OCI-LY3 (cell line): ENCODE results near the gene ACACB.

Source experiments
- EZH2phosphoT487 ChIP-seq: fragments of 200-600 bp; shearing (Covaris generic); IDR thresholded peaks from 2 replicates; pipeline ENCODE4 v1.6.1; 2018; ENCODE audit warnings: antibody characterized with exemption, mixed run types, low read depth
- TF ChIP-seq, protein P1 (sequence below): fragments of 200-600, 300-600 bp; sonication (generic); IDR thresholded peaks from 2 replicates; pipeline ENCODE4 v1.5.1; 2014; ENCODE audit warnings: antibody characterized with exemption, low read length, low read depth

DNA sequence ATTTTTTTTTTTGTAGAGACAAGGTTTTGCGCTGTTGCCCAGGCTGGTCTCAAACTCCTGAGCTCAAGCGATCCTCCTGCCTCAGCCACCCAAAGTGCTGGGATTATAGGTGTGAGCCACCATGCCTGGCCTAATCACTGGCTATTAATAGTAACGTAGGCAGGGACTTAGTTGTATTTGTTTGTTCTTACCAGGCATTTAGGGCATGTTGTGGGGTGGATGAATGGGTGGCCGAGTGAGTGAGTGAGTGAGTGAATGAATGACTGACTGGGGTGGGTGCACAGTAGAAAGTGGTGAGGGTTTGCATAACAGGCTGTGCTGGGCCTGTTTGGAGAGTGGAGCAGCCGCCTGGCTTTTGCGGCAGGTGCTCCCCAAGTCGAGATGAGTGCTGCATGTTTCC lies 105.7 kb downstream of the ACACB start:
- TF ChIP-seq, protein P1, sequence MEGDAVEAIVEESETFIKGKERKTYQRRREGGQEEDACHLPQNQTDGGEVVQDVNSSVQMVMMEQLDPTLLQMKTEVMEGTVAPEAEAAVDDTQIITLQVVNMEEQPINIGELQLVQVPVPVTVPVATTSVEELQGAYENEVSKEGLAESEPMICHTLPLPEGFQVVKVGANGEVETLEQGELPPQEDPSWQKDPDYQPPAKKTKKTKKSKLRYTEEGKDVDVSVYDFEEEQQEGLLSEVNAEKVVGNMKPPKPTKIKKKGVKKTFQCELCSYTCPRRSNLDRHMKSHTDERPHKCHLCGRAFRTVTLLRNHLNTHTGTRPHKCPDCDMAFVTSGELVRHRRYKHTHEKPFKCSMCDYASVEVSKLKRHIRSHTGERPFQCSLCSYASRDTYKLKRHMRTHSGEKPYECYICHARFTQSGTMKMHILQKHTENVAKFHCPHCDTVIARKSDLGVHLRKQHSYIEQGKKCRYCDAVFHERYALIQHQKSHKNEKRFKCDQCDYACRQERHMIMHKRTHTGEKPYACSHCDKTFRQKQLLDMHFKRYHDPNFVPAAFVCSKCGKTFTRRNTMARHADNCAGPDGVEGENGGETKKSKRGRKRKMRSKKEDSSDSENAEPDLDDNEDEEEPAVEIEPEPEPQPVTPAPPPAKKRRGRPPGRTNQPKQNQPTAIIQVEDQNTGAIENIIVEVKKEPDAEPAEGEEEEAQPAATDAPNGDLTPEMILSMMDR = no peak
- TF ChIP-seq EZH2phosphoT487 = no peak
